ENCODE results near the gene SINHCAF. TPM values are rescaled to one million over a fixed set of nuclear protein-coding genes. Genes with fewer than 3 reads are reported as not detected.
"Not testable (repeated sequence)": the region's sequence is repeated elsewhere in the genome, so short reads cannot be mapped to it uniquely, and the experiment has no call there.

SINHCAF gene
- total RNA-seq, 3 donors from 2014 or later, result 176 to 209 (median 196) TPM

- no peaks in the 10 kb centered on the region for H3K4me1 Mint-ChIP-seq (ENCODE audit: low read depth)
- H3K36me3 Mint-ChIP-seq (ENCODE audit: insufficient read depth), result peaks cover 27% of the 10 kb centered on the region
- H3K27me3 Mint-ChIP-seq (ENCODE audit: low read depth), result no peaks in the 10 kb centered on the region
- H3K4me3 Mint-ChIP-seq, result no peak overlapping the region
- ATAC-seq (no peak), DNase-seq (no peak)
- no peaks in the 10 kb centered on the region for H3K9me3 Mint-ChIP-seq
These were observed 50.5 kb downstream of the SINHCAF start for GRCh38 chr12:31275491-31275890.

- DNase-seq (no peak), ATAC-seq (no peak)
- H3K4me1 Mint-ChIP-seq (ENCODE audit: low read depth), result no peaks in the 10 kb centered on the region
- H3K36me3 Mint-ChIP-seq (ENCODE audit: insufficient read depth), result peaks cover 27% of the 10 kb centered on the region
- no peaks in the 10 kb centered on the region for H3K27me3 Mint-ChIP-seq (ENCODE audit: low read depth)
- H3K9me3 Mint-ChIP-seq, result no peaks in the 10 kb centered on the region
- no peak overlapping the region for H3K4me3 Mint-ChIP-seq
These were observed 51.2 kb downstream of the SINHCAF start for GRCh38 chr12:31274520-31275300.

GRCh38 chr12:31273794-31274193, 52.2 kb downstream of the SINHCAF start:
- H3K27me3 Mint-ChIP-seq (ENCODE audit: low read depth); H3K4me3 Mint-ChIP-seq; H3K4me1 Mint-ChIP-seq (ENCODE audit: low read depth); ATAC-seq; DNase-seq; H3K9me3 Mint-ChIP-seq: not testable (repeated sequence)
- H3K36me3 Mint-ChIP-seq (ENCODE audit: insufficient read depth), result peaks cover 26% of the 10 kb centered on the region

- peaks cover 21% of the 10 kb centered on the region for H3K36me3 Mint-ChIP-seq (ENCODE audit: insufficient read depth)
- no peaks in the 10 kb centered on the region for H3K27me3 Mint-ChIP-seq (ENCODE audit: low read depth)
- no peak for ATAC-seq
- DNase-seq, result no peak
- H3K4me3 Mint-ChIP-seq, result no peak overlapping the region
- H3K4me1 Mint-ChIP-seq (ENCODE audit: low read depth), result no peaks in the 10 kb centered on the region
- H3K9me3 Mint-ChIP-seq, result no peaks in the 10 kb centered on the region
These were observed 53.2 kb downstream of the SINHCAF start for GRCh38 chr12:31272607-31273225.

- no peak for DNase-seq
- H3K4me3 Mint-ChIP-seq, result no peak overlapping the region
- no peaks in the 10 kb centered on the region for H3K9me3 Mint-ChIP-seq
- no peaks in the 10 kb centered on the region for H3K27me3 Mint-ChIP-seq (ENCODE audit: low read depth)
- peaks cover 2% of the 10 kb centered on the region for H3K36me3 Mint-ChIP-seq (ENCODE audit: insufficient read depth)
- ATAC-seq, result no peak
- no peaks in the 10 kb centered on the region for H3K4me1 Mint-ChIP-seq (ENCODE audit: low read depth)
These were observed 58.0 kb downstream of the SINHCAF start for GRCh38 chr12:31267966-31268365.

- DNase-seq (no peak), ATAC-seq (no peak)
- no peak overlapping the region for H3K4me3 Mint-ChIP-seq
- H3K4me1 Mint-ChIP-seq (ENCODE audit: low read depth), result no peaks in the 10 kb centered on the region
- H3K27me3 Mint-ChIP-seq (ENCODE audit: low read depth), result no peaks in the 10 kb centered on the region
- no peaks in the 10 kb centered on the region for H3K9me3 Mint-ChIP-seq
- H3K36me3 Mint-ChIP-seq (ENCODE audit: insufficient read depth), result peaks cover 2% of the 10 kb centered on the region
These were observed 60.2 kb downstream of the SINHCAF start for GRCh38 chr12:31265722-31266121.

- H3K9me3 Mint-ChIP-seq, result no peaks in the 10 kb centered on the region
- ATAC-seq (no peak), DNase-seq (no peak)
- no peaks in the 10 kb centered on the region for H3K4me1 Mint-ChIP-seq (ENCODE audit: low read depth)
- no peaks in the 10 kb centered on the region for H3K27me3 Mint-ChIP-seq (ENCODE audit: low read depth)
- no peaks in the 10 kb centered on the region for H3K36me3 Mint-ChIP-seq (ENCODE audit: insufficient read depth)
- H3K4me3 Mint-ChIP-seq, result no peak overlapping the region
These were observed 62.3 kb downstream of the SINHCAF start for GRCh38 chr12:31263661-31264060.

- no peaks in the 10 kb centered on the region for H3K36me3 Mint-ChIP-seq (ENCODE audit: insufficient read depth)
- no peaks in the 10 kb centered on the region for H3K4me1 Mint-ChIP-seq (ENCODE audit: low read depth)
- H3K9me3 Mint-ChIP-seq, result no peaks in the 10 kb centered on the region
- no peak overlapping the region for H3K4me3 Mint-ChIP-seq
- ATAC-seq (no peak), DNase-seq (no peak)
- H3K27me3 Mint-ChIP-seq (ENCODE audit: low read depth), result no peaks in the 10 kb centered on the region
These were observed 64.2 kb downstream of the SINHCAF start for GRCh38 chr12:31261744-31262143.

- no peak for ATAC-seq
- no peak for DNase-seq
- Mint-ChIP-seq H3K4me1 (ENCODE audit: low read depth) (no peaks in the 10 kb centered on the region), H3K9me3 (no peaks in the 10 kb centered on the region), H3K36me3 (ENCODE audit: insufficient read depth) (no peaks in the 10 kb centered on the region), H3K27me3 (ENCODE audit: low read depth) (no peaks in the 10 kb centered on the region), H3K4me3 (no peak overlapping the region)
These were observed 65.1 kb downstream of the SINHCAF start for GRCh38 chr12:31260840-31261239.

GRCh38 chr12:31259136-31259886, 66.6 kb downstream of the SINHCAF start:
- ATAC-seq (no peak), DNase-seq (no peak)
- no peaks in the 10 kb centered on the region for H3K4me1 Mint-ChIP-seq (ENCODE audit: low read depth)
- no peaks in the 10 kb centered on the region for H3K27me3 Mint-ChIP-seq (ENCODE audit: low read depth)
- no peaks in the 10 kb centered on the region for H3K36me3 Mint-ChIP-seq (ENCODE audit: insufficient read depth)
- no peaks in the 10 kb centered on the region for H3K9me3 Mint-ChIP-seq
- H3K4me3 Mint-ChIP-seq, result no peak overlapping the region

- Mint-ChIP-seq H3K27me3 (ENCODE audit: low read depth) (no peaks in the 10 kb centered on the region), H3K9me3 (no peaks in the 10 kb centered on the region), H3K36me3 (ENCODE audit: insufficient read depth) (no peaks in the 10 kb centered on the region), H3K4me1 (ENCODE audit: low read depth) (no peaks in the 10 kb centered on the region), H3K4me3 (no peak overlapping the region)
- ATAC-seq, result no peak
- no peak for DNase-seq
These were observed 68.2 kb downstream of the SINHCAF start for GRCh38 chr12:31257784-31258183.

GRCh38 chr12:31251707-31252611, 74.0 kb downstream of the SINHCAF start:
- not testable (repeated sequence) for H3K9me3 Mint-ChIP-seq; DNase-seq; H3K27me3 Mint-ChIP-seq (ENCODE audit: low read depth); H3K4me1 Mint-ChIP-seq (ENCODE audit: low read depth); ATAC-seq; H3K36me3 Mint-ChIP-seq (ENCODE audit: insufficient read depth)
- H3K4me3 Mint-ChIP-seq, result peak overlapping the region; percentile 69

GRCh38 chr12:31250179-31250578, 75.8 kb downstream of the SINHCAF start:
- H3K4me1 Mint-ChIP-seq (ENCODE audit: low read depth), result no peaks in the 10 kb centered on the region

GRCh38 chr12:31249356-31249755, 76.6 kb downstream of the SINHCAF start:
- Mint-ChIP-seq H3K4me1 (ENCODE audit: low read depth) (no peaks in the 10 kb centered on the region), H3K9me3 (no peaks in the 10 kb centered on the region), H3K27me3 (ENCODE audit: low read depth) (peaks cover 3% of the 10 kb centered on the region), H3K4me3 (no peak overlapping the region), H3K36me3 (ENCODE audit: insufficient read depth) (no peaks in the 10 kb centered on the region)
- no peak for DNase-seq
- no peak for ATAC-seq

More at GRCh38 chr12:31250179-31250578, 75.8 kb downstream of the SINHCAF start:
- ATAC-seq (no peak), DNase-seq (no peak)
- Mint-ChIP-seq H3K4me3 (no peak overlapping the region), H3K9me3 (no peaks in the 10 kb centered on the region), H3K36me3 (ENCODE audit: insufficient read depth) (no peaks in the 10 kb centered on the region), H3K27me3 (ENCODE audit: low read depth) (peaks cover 3% of the 10 kb centered on the region)

Data from activated T-cell treated with anti-CD3 and anti-CD28 coated beads, Interleukin-2, amount 50 U/mL, for 4 hours (primary cell).